Heart left ventricle (tissue), 13 donors: ENCODE results near the gene DNMT3B.

Experiments used
- CTCF ChIP-seq, 12 donors: fragments of 200-600 bp; sonication (generic) in 4 of 12; IDR thresholded peaks; one replicate each; pipeline versions ENCODE4 v1.5.0 to v1.8.0; 2018 to 2022; ENCODE audit warnings: antibody characterized with exemption in 12 of 12, mild to moderate bottlenecking in 5 of 12
- POLR2A ChIP-seq, 2 donors: fragments of 450-650 bp; IDR thresholded peaks; one replicate each; pipeline ENCODE4 v1.6.1; 2017; ENCODE audit warnings: antibody characterized with exemption in 2 of 2, mild to moderate bottlenecking in 2 of 2, moderate library complexity in 2 of 2
- donor health status: ischemic (EF 13 %, LVEDD 7.1; RV severe dilation, severe dysfunction).
- donor health status: DM: no; HTN: yes; CAD: no.
- donor health status: DM: no; HTN: no; CAD: no.
- donor health status: ischemic (EF 25% LVEDD 6.9; RV normal size, moderate dysfunction).
- donor health status: ischemic (EF 25% LVEDD 5.7; RV mildly dilated, moderate dysfunction).
- donor health status: ischemic (EF 35%, LVEDD 5.7; RV mildly dilated, moderate dysfunction).
- donor health status: nonischemic (EF 11% LVEDD 7.7; RV severe dilation, severe dysfunction).
- donor health status: DM: yes; HTN: yes; CAD: no.
- donor health status: PGD.
- donor health status: ischemic (EF 29% LVEDD 5.4; RV normal size, mild dysfunction).
- donor health status: nonischemic (EF 23%, LVEDD 6.1; RV moderate dilation, normal function).

DNA sequence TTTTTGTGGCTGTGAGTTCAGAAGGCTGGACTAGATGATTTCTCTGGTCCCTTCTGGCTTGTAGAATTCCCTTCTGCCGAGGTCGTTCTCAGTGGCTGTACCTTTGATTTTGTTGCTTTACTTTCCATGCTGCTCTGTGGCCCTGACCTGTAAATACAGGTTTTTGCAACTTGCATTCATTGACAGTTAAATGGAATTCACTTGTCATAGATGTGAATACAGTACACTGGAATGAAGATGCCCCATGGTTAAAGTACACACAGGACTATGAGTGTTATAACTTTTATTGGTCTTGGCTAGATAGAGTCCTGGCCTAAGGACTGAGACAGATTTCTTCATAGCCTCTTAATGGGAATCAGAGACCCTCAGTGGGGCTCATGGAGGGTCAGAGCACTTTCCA, 83.6 kb downstream of the DNMT3B start:
- TF ChIP-seq POLR2A (IDR thresholded peaks at IDR 0.05) (no peak), CTCF (IDR thresholded peaks at IDR 0.05) (no peak)
